GM12874 (cell line): ENCODE data around the gene SURF4.

Experiments
- TF ChIP-seq, protein P1 (sequence below): IDR thresholded peaks from 2 replicates; pipeline ENCODE4 v1.5.1; 2011; ENCODE audit warnings: low read depth, mild to moderate bottlenecking, control low read depth, low read length, moderate library complexity; ENCODE audit not compliant: insufficient read depth

SURF4 gene

DNA sequence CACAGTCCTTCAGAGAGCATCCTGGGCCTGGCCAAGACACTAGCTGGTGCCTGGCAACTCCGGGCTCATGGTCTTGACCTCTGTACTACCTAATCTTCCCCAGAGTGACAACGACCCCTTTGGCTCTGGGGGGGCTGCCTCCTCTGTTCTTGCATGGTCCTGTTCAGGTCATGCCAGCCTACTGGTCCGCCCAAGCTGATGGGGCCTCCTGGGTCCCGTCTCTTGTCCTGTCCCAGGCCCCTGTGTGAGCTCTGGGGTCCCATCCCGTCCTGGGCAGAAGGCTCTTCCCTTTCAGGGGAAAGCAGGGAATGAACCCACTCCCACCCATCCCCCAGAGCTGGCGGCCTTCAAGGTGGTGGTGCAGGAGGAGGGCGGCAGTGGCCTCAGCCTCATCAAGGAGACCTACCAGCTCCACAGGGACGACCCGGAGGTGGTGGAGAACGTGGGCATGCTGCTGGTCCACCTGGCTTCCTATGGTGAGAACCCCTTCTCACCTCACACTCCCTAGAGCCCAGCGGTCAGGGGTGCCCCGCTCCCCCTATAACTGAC lies 28.7 kb upstream of the SURF4 start:
- TF ChIP-seq, protein P1, sequence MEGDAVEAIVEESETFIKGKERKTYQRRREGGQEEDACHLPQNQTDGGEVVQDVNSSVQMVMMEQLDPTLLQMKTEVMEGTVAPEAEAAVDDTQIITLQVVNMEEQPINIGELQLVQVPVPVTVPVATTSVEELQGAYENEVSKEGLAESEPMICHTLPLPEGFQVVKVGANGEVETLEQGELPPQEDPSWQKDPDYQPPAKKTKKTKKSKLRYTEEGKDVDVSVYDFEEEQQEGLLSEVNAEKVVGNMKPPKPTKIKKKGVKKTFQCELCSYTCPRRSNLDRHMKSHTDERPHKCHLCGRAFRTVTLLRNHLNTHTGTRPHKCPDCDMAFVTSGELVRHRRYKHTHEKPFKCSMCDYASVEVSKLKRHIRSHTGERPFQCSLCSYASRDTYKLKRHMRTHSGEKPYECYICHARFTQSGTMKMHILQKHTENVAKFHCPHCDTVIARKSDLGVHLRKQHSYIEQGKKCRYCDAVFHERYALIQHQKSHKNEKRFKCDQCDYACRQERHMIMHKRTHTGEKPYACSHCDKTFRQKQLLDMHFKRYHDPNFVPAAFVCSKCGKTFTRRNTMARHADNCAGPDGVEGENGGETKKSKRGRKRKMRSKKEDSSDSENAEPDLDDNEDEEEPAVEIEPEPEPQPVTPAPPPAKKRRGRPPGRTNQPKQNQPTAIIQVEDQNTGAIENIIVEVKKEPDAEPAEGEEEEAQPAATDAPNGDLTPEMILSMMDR: no peak

DNA sequence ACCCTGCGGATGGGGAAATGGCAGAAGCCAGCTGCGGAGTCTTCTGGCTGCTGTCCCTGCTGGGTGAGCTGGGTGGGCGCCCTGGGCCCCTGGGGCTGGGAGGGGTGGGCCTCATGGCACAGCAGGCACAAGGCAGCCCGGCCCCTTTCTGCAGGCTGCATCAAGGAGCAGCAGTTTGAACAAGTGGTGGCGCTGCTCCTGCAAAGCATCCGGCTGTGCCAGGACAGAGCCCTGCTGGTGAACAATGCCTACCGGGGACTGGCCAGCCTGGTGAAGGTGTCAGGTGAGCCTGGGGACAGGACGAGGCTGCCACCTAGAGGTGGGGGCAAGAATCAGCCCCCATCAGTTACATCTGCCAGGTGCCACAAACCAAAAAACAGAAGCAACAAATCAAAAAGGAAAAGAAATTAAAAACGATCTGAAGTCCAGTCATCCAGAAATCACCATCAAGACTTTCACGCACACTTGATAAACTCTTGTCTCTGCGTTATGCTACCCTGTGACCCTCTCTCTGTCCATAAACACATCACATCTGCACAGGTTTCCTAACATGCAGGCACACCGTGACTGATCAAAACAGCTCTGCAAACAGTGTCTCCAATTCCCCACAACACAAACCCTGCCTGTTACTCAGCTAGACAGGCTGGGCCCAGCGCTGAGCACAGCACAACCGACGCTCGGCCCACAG lies 28.1 kb upstream of the SURF4 start:
- TF ChIP-seq, protein P1: peak; percentile 76

DNA sequence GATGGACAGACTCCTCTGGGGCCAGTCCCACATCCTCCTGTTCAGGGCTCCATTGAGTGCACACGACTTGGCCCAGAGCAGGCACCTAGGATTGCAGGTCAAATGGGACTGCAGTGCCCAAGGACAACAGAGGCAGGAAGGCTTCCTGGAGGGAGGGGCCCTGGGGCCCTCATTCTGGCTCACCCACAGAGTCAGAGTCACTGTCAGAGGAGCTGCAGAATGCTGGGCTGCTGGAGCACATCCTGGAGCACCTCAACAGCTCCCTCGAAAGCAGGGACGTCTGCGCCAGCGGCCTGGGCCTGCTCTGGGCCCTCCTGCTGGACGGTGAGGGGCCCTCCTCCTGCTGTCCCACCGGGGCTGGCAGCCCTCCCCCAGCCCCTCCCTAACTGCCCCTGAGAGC lies 26.8 kb upstream of the SURF4 start:
- TF ChIP-seq, protein P1: no peak

DNA sequence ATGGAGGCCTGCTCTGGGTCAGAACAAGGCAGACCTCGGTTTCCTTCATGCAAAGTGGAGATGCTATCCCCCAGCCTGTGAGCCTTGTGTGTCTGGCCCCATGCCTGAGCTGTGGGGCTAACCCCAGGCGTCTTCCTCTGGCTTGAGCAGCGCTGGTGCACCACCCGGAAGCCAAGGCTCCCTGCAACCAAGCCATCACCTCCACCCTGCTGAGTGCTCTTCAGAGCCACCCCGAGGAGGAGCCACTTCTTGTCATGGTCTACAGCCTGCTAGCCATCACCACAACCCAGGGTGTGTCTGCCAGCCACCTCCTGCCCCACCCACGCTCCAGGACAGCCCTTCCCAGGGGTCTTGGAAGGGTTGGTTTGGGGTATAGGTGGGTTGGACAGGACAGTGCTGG lies 25.7 kb upstream of the SURF4 start:
- TF ChIP-seq, protein P1: no peak

DNA sequence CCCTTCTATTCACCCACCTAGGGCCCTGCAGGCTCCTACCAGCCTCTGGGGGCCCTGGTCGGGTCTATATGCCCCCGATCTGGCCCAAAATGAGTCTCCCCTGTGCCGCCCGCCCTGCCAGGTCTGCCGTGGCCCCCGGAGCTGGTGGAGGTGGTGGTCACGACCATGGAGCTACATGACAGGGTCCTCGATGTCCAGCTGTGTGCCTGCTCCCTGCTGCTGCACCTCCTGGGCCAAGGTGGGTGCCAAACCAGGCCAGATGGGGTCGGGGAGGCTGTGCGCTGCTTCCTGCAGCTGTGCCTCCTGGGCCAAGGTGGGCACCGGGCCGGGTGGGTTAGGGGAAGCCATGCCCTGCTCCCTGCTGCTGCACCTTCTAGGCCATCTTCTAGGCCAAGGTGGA lies 24.4 kb upstream of the SURF4 start:
- TF ChIP-seq, protein P1: no peak

DNA sequence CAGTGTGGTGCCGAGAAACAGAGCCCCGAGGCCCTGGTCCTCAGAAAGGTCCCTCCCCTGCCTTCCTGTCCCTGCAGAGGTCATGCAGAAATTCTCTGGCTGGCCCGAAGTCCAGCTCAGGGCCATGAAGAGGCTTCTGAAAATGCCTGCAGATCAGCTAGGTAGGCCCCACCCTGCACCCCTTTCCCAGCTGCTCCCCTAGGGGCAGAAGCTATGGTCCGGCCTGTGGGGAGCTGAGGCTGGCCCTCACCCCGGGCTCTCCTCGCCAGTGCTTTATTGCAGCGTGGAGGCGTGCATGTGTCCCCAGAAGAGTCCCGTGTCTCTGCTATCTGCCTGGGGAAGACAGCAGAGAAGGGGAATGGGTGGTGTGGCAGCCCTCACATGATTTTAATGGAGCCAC lies 22.0 kb upstream of the SURF4 start:
- TF ChIP-seq, protein P1: no peak

DNA sequence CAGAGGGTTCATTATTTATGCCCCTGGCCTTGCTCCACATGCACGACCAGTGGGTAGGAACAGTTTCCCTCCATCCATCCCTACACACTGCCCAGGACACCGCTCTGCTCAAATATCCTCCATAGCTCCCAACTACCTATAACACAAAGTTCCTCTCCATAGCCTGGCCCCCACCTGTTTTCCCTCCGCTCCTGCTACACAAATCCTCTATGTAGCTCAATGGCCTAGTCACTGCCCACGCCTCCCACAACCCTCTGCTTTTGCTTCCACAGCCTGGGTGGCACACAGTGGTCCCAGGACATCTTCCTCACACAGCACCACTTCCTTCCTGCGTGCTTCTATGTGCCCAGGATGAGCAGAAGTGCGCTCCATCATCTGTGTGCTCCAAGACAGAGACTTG lies 21.5 kb upstream of the SURF4 start:
- TF ChIP-seq, protein P1: no peak
